GM12891 (cell line): ENCODE data around the gene USH2A.

Source experiments
- POLR2A ChIP-seq: IDR thresholded peaks from 2 replicates; pipeline ENCODE4 v1.6.1; 2011; ENCODE audit warnings: low read depth, low read length, control low read depth
- POLR2AphosphoS5 ChIP-seq: IDR thresholded peaks from 2 replicates; pipeline ENCODE4 v1.6.1; 2011; ENCODE audit warnings: low read depth, low read length, control low read depth

- no peak for TF ChIP-seq POLR2A
- no peak for TF ChIP-seq POLR2AphosphoS5
Measured at GRCh38 chr1:216416488-216416887, 6.8 kb downstream of the USH2A start.
